GM10266 (cell line): ENCODE results near the gene VDAC2.

Experiments used
- DNase-seq: peaks from one replicate; pipeline ENCODE4 v3.0.0; 2012; ENCODE audit errors: extremely low spot score
- CTCF ChIP-seq: IDR thresholded peaks from 2 replicates; pipeline ENCODE4 v1.5.1; 2012; ENCODE audit warnings: mild to moderate bottlenecking, low read depth; ENCODE audit not compliant: control insufficient read depth, insufficient read depth; ENCODE audit errors: missing control alignments

VDAC2 gene

GRCh38 chr10:75272896-75273295, 62.3 kb downstream of the VDAC2 start:
- TF ChIP-seq CTCF: no peak
- DNase-seq: no peak

GRCh38 chr10:75276069-75276872, 65.7 kb downstream of the VDAC2 start:
- DNase-seq: no peak
- no peak for TF ChIP-seq CTCF

GRCh38 chr10:75280236-75280635, 69.6 kb downstream of the VDAC2 start:
- no peak for DNase-seq
- no peak for TF ChIP-seq CTCF
